ENCODE data around the gene MICU2.

MICU2 gene

GRCh38 chr13:21483748-21484147 is 120.2 kb downstream of the MICU2 start:
- no peak for DNase-seq (ENCODE audit: low read depth)

DNA sequence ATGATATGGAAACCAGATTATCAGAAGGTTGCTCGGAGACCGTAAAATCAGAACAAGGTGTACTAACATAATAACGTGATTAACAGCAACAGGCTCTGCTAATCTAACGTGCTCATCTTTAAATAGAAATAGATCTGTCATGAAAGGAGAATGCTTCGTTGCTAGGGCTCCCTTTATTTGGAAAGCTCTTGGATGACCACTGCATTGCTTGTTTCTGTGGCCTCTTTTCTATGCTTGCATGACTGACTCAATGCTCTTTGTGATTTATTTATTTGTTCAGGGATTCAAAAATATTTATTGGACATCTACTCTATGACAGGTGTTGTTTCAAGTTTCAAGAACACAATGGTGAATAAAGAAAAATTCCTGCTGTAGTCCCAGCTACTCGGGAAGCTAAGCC is 122.6 kb downstream of the MICU2 start:
- no peak for DNase-seq (ENCODE audit: low read depth)

GRCh38 chr13:21478881-21479808 is 124.8 kb downstream of the MICU2 start:
- DNase-seq (ENCODE audit: low read depth), result no peak

DNA sequence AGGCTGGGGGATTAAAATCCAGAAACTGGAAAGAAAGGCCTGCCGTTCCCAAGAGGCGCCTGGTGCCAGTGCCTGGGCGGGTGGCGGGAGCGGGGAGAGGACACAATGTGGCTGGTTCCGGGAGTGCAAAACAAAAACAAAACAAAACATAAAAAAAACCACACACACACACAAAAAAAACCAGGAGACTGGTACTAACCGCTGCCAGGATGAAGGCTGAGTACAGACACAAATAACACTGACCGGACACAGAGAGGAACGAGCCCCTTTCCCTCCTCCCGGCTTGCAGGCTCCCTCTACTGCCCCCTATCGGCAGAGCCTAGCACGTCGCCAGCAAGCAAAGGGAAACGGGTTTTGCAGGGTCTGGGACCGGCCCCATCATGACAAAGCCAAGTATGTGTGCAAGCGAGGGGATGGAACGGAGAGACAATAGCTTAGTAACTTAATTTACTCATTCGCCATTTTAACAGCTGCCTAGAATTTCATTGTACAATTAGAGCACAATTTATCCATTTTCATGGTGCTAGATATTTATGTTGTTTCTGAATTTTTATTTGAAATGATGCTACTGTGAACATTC is 127.0 kb downstream of the MICU2 start:
- DNase-seq (ENCODE audit: low read depth), result peak; percentile 64

DNA sequence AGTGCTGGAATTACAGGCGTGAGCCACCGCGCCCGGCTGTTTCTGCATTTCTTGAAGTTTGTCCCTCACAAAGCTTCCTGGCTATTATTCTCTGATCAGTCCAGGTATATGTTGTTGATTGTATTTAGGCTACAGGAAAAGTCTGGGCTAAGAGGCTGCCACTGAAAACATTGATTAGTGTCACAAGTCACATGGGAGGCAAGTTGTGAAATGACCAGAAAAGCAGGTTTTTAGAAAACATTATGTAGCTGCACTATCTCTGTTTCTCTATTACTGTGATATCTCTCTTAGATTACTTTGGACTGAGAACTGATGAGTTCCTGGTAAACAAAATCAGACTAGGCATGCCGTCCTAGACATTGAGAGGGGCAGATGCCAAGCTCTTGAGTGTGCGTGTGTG is 128.9 kb downstream of the MICU2 start:
- DNase-seq (ENCODE audit: low read depth), result no peak

GRCh38 chr13:21470785-21471184 is 133.2 kb downstream of the MICU2 start:
- no peak for DNase-seq (ENCODE audit: low read depth)

DNA sequence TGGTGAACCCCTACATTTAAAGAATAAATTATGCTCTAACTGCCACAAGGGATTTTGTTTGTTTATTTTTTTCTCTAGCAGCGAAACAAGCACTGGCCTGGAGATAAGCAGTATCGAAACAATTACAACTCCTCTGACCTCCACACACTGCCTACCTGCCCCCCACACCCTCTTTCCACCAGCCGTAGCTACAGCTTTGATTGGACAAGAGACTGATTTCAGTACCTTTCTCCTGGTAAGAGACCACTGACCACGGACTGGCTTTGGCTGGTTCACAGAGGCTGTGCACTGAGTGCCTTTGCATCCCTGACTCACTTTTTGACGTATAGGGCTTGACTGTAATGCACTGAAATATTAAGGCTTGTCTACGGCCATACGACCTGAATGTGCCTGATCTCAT is 137.4 kb downstream of the MICU2 start:
- DNase-seq (ENCODE audit: low read depth), result no peak

DNA sequence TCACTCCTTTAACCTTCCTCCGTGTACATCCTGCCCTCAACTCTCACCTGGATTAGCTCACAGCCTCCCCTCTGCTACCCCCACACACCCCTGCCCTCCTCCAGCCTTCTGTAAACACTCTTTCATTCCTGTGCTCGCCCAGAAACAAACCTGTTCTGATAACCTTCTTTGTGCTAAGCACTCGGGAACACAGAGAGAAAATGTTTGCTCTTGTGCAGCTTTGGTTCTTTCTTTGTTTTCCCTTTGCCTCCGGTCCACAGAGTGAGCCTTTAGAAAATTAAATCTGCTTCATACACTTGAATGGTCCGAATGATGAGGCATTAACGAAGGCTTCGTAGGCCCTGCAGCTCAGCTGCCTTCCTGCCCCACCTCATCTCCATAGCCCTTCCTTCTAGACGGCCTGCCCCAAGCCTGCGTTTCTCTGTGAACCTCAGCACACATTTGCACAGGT is 138.2 kb downstream of the MICU2 start:
- DNase-seq (ENCODE audit: low read depth), result no peak

- no peak for DNase-seq (ENCODE audit: low read depth)
Observed at GRCh38 chr13:21463424-21463823, 140.5 kb downstream of the MICU2 start.

- DNase-seq (ENCODE audit: low read depth), result no peak
Observed at GRCh38 chr13:21461131-21461530, 142.8 kb downstream of the MICU2 start.

DNA sequence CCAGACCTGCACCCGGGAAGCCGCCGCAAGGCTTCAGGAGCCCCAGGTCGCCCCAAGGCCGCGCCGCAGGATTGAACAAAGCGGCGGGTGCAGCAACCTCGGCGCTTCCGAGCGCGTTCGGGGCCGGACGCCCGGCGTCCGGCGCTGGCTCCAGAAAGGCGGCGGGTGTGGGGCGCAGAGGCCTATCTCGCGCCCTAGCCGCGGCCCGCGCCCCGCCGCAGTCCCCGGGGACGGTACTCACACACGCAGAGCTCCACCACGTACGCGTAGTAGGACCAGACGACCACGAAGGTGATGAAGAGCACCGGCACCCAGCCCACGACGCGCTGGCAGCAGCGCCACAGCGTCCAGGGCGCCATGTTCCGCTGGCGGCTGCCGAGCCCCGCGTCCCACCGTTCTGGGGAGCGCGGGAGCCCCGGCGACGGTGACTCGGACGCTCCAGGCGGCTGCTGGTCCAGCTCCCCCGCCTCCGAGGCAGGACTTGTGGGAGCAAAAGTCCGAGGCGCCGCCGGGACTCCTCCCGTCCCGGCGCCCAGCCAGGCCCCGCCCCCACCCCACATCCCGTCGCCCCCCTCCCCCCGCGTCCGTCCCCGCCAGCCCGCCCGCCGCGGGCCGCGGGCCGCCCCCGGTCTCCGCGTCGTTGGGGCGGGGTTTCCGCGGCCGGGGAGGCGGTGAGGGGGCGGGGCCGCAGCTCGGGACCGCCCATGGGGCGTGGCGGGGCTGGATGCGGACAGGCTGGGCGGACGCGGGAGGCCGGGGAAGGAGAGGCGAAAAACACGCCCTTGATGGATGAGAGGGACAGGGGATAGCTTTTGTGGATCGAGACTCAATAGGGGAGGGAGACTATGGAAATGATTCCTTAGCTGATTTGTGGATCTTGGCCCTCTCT is 144.9 kb downstream of the MICU2 start, which contains the start of gene ZDHHC20:
Gene ZDHHC20, minus strand, starts transcription at position 491 of the 889 bp plus-strand sequence. Its CDS starts 132 bp downstream, at position 359.
- DNase-seq (ENCODE audit: low read depth), result peak; percentile 83

- peak; percentile 13 for DNase-seq (ENCODE audit: low read depth)
Observed at GRCh38 chr13:21458451-21458812, 145.5 kb downstream of the MICU2 start.

DNA sequence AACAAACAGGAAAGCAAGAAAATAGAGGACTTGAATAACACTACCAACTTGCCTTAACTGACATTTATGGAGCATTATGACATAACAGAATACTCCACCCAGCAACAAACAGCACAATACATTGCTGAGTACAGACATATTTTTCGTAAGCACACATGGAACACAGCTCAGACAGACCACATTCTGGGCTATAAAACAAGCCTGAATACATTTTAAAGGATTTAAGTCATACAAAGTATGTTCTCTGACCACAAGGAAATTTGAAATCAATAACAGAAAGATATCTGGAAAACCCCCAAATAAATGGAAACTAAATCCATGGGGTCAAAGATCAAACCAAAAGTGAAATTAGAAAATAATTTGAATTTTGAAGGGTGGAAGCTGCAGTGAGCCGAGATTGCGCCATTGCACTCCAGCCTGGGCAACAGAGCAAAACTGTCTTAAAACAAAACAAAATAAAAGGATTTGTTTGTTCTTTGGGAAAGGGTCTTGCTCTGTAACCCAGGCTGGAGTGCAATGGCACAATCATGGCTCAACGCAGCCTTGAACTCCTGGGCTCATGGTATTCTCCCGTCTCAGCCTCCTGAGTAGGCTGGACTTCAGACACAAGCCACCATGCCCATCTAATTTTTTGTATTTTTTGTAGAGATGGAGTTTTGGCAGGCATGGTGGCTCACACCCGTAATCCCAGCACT is 150.4 kb downstream of the MICU2 start:
- no peak for DNase-seq (ENCODE audit: low read depth)

- no peak for DNase-seq (ENCODE audit: low read depth)
Observed at GRCh38 chr13:21450936-21451335, 153.0 kb downstream of the MICU2 start.

GRCh38 chr13:21446656-21447055 is 157.3 kb downstream of the MICU2 start:
- no peak for DNase-seq (ENCODE audit: low read depth)

- no peak for DNase-seq (ENCODE audit: low read depth)
Observed at GRCh38 chr13:21445759-21446158, 158.2 kb downstream of the MICU2 start.

DNA sequence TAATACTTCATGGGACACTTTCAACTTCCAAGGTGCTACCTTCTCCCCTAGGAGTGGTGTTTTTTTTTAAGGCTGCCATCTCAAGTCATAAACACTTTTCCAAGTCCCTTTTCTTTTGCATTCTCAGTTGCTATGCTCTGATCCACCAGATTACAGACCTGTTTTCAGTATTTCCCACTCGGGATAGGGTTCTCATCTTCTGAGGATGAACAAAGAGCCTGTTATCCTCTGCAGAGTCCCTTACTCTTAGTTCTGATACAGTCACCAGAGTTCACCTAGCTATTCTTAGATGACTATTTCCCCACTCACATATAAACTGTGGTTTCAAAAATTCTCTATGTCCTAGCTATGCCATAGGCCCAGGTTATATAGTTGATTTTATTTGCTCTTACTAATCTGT is 160.8 kb downstream of the MICU2 start:
- DNase-seq (ENCODE audit: low read depth), result no peak
